ENCODE measurements around the gene GPR142.
"Not testable (repeated sequence)": the region's sequence is repeated elsewhere in the genome, so short reads cannot be mapped to it uniquely, and the experiment has no call there.

Gene GPR142

DNA sequence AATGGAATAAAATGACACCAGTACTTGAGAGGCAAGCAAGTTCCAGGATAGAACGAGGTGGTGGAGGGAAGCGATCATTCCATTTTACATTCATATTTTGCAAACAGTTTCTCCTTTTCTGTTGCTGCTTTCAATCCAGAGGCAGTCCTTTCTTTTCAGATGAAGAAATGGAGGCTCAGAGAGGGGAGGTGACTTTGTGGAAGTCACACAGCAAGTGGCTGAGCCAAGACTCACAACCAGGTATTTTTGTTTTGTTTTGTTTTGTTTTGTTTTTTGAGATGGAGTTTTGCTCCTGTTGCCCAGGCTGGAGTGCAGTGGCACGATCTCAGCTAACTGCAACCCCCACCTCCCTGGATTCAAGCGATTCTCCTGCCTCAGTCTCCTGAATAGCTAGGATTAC is 29.3 kb downstream of the GPR142 start:
- no peak for DNase-seq (ENCODE audit: low read depth, low spot score)
- TF ChIP-seq, protein P1, sequence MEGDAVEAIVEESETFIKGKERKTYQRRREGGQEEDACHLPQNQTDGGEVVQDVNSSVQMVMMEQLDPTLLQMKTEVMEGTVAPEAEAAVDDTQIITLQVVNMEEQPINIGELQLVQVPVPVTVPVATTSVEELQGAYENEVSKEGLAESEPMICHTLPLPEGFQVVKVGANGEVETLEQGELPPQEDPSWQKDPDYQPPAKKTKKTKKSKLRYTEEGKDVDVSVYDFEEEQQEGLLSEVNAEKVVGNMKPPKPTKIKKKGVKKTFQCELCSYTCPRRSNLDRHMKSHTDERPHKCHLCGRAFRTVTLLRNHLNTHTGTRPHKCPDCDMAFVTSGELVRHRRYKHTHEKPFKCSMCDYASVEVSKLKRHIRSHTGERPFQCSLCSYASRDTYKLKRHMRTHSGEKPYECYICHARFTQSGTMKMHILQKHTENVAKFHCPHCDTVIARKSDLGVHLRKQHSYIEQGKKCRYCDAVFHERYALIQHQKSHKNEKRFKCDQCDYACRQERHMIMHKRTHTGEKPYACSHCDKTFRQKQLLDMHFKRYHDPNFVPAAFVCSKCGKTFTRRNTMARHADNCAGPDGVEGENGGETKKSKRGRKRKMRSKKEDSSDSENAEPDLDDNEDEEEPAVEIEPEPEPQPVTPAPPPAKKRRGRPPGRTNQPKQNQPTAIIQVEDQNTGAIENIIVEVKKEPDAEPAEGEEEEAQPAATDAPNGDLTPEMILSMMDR (IDR thresholded peaks at IDR 0.05; ENCODE audit: low read depth, low read length), result no peak
- no peak overlapping the region for H3K4me3 ChIP-seq (ENCODE audit: low read depth, low read length)
- in situ Hi-C loops (cut with HindIII; ENCODE audit: low sequenced_read_pairs), result no loop called here

DNA sequence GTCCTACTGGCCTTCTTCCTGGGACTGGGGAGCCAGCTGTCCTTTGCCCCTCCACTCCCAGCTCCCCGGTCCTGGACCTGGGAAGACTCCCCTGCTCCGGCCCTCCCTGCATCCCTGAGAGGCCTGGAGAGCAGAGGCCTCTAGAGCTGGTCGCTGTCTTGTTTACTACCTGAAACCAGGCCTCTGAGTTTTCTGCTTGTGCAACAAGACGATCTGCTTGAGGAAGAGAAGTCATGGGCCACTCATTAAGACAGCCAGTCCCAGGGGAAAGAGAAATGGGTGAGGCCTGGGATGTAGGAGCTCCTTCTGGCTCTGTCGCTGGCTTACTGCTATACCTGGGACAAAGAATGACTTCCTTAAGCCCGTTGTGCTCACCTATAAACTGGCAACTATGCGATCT is 34.7 kb downstream of the GPR142 start:
- DNase-seq (ENCODE audit: low read depth, low spot score), result no peak
- TF ChIP-seq, protein P1 (IDR thresholded peaks at IDR 0.05; ENCODE audit: low read depth, low read length), result no peak
- in situ Hi-C loops (cut with HindIII; ENCODE audit: low sequenced_read_pairs), result no loop called here
- H3K4me3 ChIP-seq (ENCODE audit: low read depth, low read length), result no peak overlapping the region

DNA sequence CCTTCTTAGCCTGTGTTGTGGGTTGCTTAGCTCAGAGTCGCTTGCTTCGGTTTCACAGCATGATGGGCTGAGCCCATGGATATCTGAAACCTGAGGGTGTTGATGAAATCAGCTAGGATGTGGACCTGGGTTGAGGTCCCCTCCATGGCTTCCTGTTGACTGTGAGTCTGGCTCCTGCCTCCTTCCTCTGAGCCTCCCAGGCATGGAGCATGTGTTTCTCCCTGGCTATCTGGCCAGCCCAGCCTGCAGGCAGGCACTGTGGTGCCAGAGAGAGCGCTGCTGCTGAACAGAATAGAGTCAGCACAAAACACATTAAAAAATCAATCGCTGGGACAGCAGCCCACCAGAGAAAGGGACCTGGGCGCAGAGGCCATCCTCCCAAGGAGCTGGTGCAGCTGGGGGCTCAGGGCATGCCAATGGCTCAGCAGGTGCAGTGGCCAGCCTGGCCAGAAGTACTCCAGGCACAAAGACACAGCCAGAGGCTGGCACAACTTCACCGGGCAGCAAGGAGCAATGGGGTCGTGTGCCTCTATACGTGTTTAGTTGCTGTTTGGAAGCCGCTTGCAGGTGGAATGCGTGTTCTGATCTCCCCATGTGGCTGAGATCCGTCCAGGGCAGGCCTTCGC is 36.3 kb downstream of the GPR142 start:
- no peak for DNase-seq (ENCODE audit: low read depth, low spot score)
- no peak overlapping the region for H3K4me3 ChIP-seq (ENCODE audit: low read depth, low read length)
- TF ChIP-seq, protein P1 (IDR thresholded peaks at IDR 0.05; ENCODE audit: low read depth, low read length), result no peak
- in situ Hi-C loops (cut with HindIII; ENCODE audit: low sequenced_read_pairs), result no loop called here

DNA sequence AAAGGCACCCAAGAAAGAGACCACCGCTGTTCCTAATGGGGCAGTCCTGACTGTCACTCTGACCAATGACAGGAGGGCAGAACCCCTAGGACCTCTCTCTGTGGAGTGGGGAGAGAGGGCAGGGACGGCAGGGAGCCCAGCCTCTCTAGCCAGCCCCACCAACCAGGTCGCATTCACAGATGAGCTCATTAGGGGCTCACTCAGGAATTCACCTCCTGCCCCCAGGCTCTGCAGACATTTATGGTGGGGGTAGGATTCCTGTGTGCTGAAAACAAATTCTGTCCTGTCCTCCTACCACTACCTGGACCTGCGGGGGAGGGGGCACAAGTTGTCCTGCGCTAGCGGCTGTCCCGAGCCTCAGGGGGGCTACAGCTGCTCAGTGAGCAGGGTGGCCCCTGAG is 36.9 kb downstream of the GPR142 start:
- DNase-seq (ENCODE audit: low read depth, low spot score), result no peak
- in situ Hi-C loops (cut with HindIII; ENCODE audit: low sequenced_read_pairs), result no loop called here
- no peak overlapping the region for H3K4me3 ChIP-seq (ENCODE audit: low read depth, low read length)
- TF ChIP-seq, protein P1 (IDR thresholded peaks at IDR 0.05; ENCODE audit: low read depth, low read length), result no peak

DNA sequence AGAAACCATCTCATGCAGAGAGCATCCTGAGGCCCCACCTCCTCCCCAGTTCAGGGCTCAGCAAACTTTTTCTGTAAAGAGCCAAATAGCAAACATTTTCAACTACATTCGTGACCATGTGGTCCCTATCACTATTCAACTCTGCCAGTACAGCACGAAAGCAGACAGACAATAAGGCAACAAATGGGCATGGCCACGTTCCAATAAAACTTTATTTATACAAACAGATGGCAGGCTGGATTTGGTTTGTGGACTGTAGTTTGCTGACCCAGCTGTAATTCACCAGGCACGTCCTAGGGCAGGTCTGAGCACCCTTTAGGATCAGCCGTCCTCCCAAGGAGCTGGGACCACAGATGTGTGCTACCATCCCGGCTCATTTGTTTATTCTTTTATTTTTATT is 37.5 kb downstream of the GPR142 start:
- in situ Hi-C loops (cut with HindIII; ENCODE audit: low sequenced_read_pairs), result no loop called here
- TF ChIP-seq, protein P1 (IDR thresholded peaks at IDR 0.05; ENCODE audit: low read depth, low read length), result no peak
- H3K4me3 ChIP-seq (ENCODE audit: low read depth, low read length), result no peak overlapping the region
- DNase-seq (ENCODE audit: low read depth, low spot score), result no peak

DNA sequence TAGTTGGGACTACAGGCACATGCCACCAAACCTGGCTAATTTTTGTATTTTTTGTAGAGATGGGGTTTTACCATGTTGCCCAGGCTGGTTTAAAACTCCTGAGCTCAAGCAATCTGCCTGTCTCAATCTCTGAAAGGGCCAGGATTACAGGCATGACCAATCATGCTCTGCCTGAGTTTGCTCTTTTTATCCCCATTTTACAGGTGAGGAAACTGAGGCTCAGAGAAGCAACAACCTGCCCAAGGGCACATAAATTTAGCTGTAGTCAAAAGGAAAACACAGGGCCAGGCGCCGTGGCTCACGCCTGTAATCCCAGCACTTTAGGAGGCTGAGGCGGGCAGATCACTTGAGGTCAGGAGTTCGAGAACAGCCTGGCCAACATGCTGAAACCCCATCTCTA is 38.0 kb downstream of the GPR142 start:
- H3K4me3 ChIP-seq (ENCODE audit: low read depth, low read length); DNase-seq (ENCODE audit: low read depth, low spot score); in situ Hi-C loops (cut with HindIII; ENCODE audit: low sequenced_read_pairs): not testable (repeated sequence)

DNA sequence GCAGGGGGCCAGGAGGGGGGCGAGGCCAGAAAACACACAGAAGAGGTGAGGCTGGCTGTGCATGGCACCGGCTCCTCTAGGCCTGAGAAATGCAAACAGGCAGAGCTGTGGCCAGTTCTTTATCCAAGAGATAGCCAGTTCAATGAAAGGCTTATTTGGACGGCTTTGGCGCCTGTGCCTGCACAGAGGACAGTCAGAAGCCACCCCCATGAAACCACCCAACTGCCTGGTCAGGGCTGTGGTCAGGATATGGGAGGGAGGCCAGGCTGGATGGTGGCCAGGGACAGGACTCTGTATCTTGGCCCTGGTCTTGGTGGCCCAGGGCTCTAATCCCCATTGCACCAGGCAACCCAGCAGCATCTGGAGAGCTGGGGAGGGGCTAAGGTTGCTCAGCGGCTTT is 40.1 kb downstream of the GPR142 start:
- TF ChIP-seq, protein P1 (IDR thresholded peaks at IDR 0.05; ENCODE audit: low read depth, low read length), result no peak
- no peak for DNase-seq (ENCODE audit: low read depth, low spot score)
- in situ Hi-C loops (cut with HindIII; ENCODE audit: low sequenced_read_pairs), result no loop called here
- no peak overlapping the region for H3K4me3 ChIP-seq (ENCODE audit: low read depth, low read length)

Measured in astrocyte of the spinal cord (primary cell).